Gastrocnemius medialis (tissue), 4 donors: Measurements from ENCODE around the gene FARP1. TPM values are rescaled to one million over a fixed set of nuclear protein-coding genes. Genes with fewer than 3 reads are reported as not detected.

ENCODE experiments used
- ATAC-seq, 2 donors: fragments of 150-250 bp; one replicate each; pipeline ENCODE4 v1.9.1; 2016
- DNase-seq, 2 donors: peaks; one replicate each; pipeline ENCODE4 v3.0.0-alpha.2; 2019
- H3K27ac ChIP-seq, 4 donors: fragments of 200-600 bp; sonication (generic); 1 replicate in 1 of 4; 2 replicates in 3 of 4; pipeline ENCODE4 v1.5.1; 2016 to 2018; ENCODE audit warnings: mild to moderate bottlenecking in 2 of 4, moderate library complexity in 1 of 4
- H3K27me3 ChIP-seq, 3 donors: fragments of 200-600 bp; sonication (generic) in 2 of 3; 1 replicate in 1 of 3; 2 replicates in 2 of 3; pipeline versions ENCODE4 v1.5.1 to v1.6.0; 2016 to 2019; ENCODE audit warnings: mild to moderate bottlenecking in 1 of 3, moderate library complexity in 1 of 3
- H3K36me3 ChIP-seq, 2 donors: fragments of 200-600 bp; sonication (generic) in 1 of 2; one replicate each; pipeline ENCODE4 v1.5.1; 2017 to 2018
- H3K4me1 ChIP-seq, 2 donors: fragments of 200-600 bp; sonication (generic) in 1 of 2; one replicate each; pipeline ENCODE4 v1.5.1; 2016 to 2017; ENCODE audit warnings: mild to moderate bottlenecking in 2 of 2
- H3K4me3 ChIP-seq, 4 donors: fragments of 200-600 bp; sonication (generic) in 3 of 4; 1 replicate in 1 of 4; 2 replicates in 3 of 4; pipeline ENCODE4 v1.5.1; 2016 to 2019; ENCODE audit warnings: mild to moderate bottlenecking in 2 of 4
- H3K9me3 ChIP-seq, 3 donors: fragments of 200-600 bp; sonication (generic) in 2 of 3; 1 replicate in 1 of 3; 2 replicates in 2 of 3; pipeline ENCODE4 v1.5.1; 2016 to 2019
- CTCF ChIP-seq, 5 experiments: fragments of 450-650 bp in 3 of 5; fragments of 200-600 bp in 2 of 5; sonication (generic) in 2 of 5; IDR thresholded peaks in 4 of 5; conservative IDR thresholded peaks in 1 of 5; 1 replicate in 4 of 5; 2 replicates in 1 of 5; pipeline ENCODE4 v1.5.1; 2016 to 2019; ENCODE audit warnings: antibody characterized with exemption in 5 of 5, mild to moderate bottlenecking in 3 of 5, moderate library complexity in 3 of 5
- POLR2A ChIP-seq, 2 donors: fragments of 450-650 bp; IDR thresholded peaks; one replicate each; pipeline ENCODE4 v1.6.1; 2017; ENCODE audit warnings: antibody characterized with exemption in 2 of 2, mild to moderate bottlenecking in 2 of 2, moderate library complexity in 2 of 2
- in situ Hi-C, 4 donors: fragments of 200-750 bp; cut with MboI; loops; one replicate each; pipeline versions ENCODE4 v1.15.0 to v1.8.0; 2017; ENCODE audit warnings: low sequenced_read_pairs in 4 of 4
- intact Hi-C: fragments of 100-400 bp; cut with DNase I; formaldehyde crosslinking; loops from one replicate; pipeline ENCODE4 v1.15.1; 2023; ENCODE audit warnings: low total_unique reads
- total RNA-seq, 4 donors: library from RNA; depleted of rRNA; stranded (reverse); fragments of >200 nt; gene quantifications; one replicate each; pipeline versions ENCODE4 v1.1.0 to v1.2.3, GENCODE V29; 2016

The FARP1 gene
- total RNA-seq, 4 donors from 2014 or later: 3.5 to 9.8 (median 4.9) TPM

- intact Hi-C loops: no loop called here
- Histone ChIP-seq H3K4me3 (no peak overlapping the region), H3K36me3 (peaks cover 0 to 3% of the 10 kb centered on the region in 2 donors), H3K27me3 (no peaks in the 10 kb centered on the region), H3K9me3 (no peaks in the 10 kb centered on the region), H3K27ac (no peak overlapping the region), H3K4me1 (peaks cover 3 to 10% of the 10 kb centered on the region in 2 donors)
- ATAC-seq: no peak
- DNase-seq: no peak
- in situ Hi-C loops: no loop called here
- no peak for TF ChIP-seq POLR2A (IDR thresholded peaks at IDR 0.05)
- no peak for TF ChIP-seq CTCF (IDR thresholded peaks at IDR 0.05 in 4 of 5, conservative IDR thresholded peaks at IDR 0.05 in 1 of 5)
Observed at GRCh38 chr13:98389319-98389718, 246.4 kb downstream of the FARP1 start.

DNA sequence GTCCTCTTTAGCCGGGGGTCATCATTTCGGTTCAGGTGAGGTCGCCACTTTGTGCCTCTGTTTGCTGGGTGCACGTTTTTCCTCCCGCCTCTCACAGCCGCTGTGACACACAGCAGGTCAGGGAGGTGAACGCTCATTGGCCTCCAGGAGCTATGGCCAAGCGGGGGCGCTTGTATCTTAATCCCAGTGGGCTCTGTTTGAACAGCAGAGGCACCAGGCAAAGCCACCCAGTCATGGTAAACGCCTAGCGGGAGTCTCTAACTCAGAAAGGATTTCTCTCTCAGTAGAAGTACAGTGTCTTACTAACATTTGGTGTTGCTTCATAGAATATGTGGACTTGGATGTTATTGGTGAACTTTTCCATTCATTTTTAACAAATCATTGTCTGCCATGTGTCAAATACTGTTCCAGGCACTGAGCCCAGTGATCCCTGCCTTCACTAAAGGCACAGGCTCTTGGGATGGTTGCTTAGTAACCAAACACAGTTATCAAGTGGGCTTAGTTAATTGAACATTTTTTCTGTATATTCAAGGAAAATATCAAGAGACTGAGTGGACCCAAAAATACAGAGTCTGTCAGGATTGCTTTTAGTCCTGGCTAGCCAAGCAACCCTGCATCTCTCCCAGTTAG, 247.3 kb downstream of the FARP1 start:
- Histone ChIP-seq H3K27ac (no peak overlapping the region), H3K4me3 (no peak overlapping the region), H3K36me3 (peaks cover 0 to 3% of the 10 kb centered on the region in 2 donors), H3K4me1 (peaks cover 3 to 10% of the 10 kb centered on the region in 2 donors), H3K9me3 (no peaks in the 10 kb centered on the region), H3K27me3 (no peaks in the 10 kb centered on the region)
- intact Hi-C loops: no loop called here
- no peak for TF ChIP-seq POLR2A (IDR thresholded peaks at IDR 0.05)
- no peak for TF ChIP-seq CTCF (IDR thresholded peaks at IDR 0.05 in 4 of 5, conservative IDR thresholded peaks at IDR 0.05 in 1 of 5)
- in situ Hi-C loops: no loop called here
- ATAC-seq: no peak
- DNase-seq: no peak

DNA sequence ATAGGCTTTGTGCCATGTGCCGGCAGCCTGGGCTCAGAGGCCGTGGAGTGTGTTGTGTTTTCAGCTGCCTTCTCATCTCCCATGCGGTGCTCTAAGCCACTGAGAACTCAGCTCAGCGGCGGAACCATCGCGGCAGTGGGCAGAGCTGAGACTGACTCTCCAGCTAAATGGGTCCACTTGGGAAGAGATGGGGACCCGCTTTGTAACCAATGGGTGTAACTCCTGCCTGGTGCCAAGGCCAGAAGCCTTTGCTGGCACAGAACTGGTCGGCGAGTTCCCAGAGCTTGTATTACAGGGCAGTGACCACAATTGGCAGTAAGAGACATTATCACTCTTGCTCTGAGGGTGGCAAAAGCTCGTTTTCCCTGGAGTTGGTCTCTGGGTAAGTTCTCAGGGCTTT, 251.0 kb downstream of the FARP1 start:
- ATAC-seq: peak; percentile 66 to 69
- H3K36me3 ChIP-seq: no peaks in the 10 kb centered on the region
- intact Hi-C loops: no loop called here

DNA sequence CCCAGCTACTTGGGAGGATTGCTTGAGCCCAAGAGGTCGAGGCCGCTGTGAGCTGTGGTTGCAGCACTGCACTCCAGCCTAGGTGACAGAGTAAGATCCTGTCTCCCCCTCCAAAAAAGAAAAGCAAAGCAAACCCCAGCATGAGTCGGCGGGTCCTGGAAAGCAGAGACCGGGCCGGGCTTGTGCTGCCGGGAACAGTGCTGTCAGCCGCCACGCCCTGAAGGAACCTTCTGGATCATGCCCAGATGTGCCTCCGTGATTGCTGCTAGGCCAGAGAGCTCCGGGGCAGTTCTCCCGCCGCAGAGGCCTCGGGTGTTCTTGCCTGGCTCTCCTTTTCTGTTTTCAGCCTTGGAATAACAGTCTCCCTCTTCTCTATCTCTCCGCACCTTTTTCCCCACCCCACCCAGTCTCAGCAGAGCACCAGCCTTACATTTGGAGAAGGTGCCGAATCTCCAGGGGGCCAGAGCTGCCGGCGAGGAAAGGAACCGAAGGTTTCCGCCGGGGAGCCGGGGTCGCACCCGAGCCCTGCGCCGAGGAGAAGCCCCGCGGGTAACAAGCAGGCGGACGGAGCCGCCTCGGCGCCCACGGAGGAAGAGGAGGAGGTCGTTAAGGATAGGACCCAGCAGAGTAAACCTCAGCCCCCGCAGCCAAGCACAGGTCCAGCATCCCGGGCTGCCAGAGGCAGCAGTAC, 252.1 kb downstream of the FARP1 start:
- H3K27ac ChIP-seq: no peak overlapping the region
- TF ChIP-seq CTCF (IDR thresholded peaks at IDR 0.05 in 4 of 5, conservative IDR thresholded peaks at IDR 0.05 in 1 of 5): no peak
- no peak for TF ChIP-seq POLR2A (IDR thresholded peaks at IDR 0.05)
- H3K9me3 ChIP-seq: no peaks in the 10 kb centered on the region
- H3K4me1 ChIP-seq: peaks cover 3 to 6% of the 10 kb centered on the region in 2 donors
- no peaks in the 10 kb centered on the region for H3K36me3 ChIP-seq
- ATAC-seq (no peak), DNase-seq (no peak)
- no peaks in the 10 kb centered on the region for H3K27me3 ChIP-seq
- no peak overlapping the region for H3K4me3 ChIP-seq
- in situ Hi-C loops: no loop called here
- intact Hi-C loops: no loop called here

More for the DNA sequence above, 251.0 kb downstream of the FARP1 start:
- H3K4me3 ChIP-seq: no peak overlapping the region
- no peak overlapping the region for H3K27ac ChIP-seq
- peaks cover 3 to 7% of the 10 kb centered on the region in 2 donors for H3K4me1 ChIP-seq
- TF ChIP-seq POLR2A (IDR thresholded peaks at IDR 0.05): no peak
- no peak for TF ChIP-seq CTCF (IDR thresholded peaks at IDR 0.05 in 4 of 5, conservative IDR thresholded peaks at IDR 0.05 in 1 of 5)
- H3K9me3 ChIP-seq: no peaks in the 10 kb centered on the region
- no peaks in the 10 kb centered on the region for H3K27me3 ChIP-seq
- DNase-seq: no peak
- in situ Hi-C loops: no loop called here
